Measurements from ENCODE around the gene PTPN7. TPM values are rescaled to one million over a fixed set of nuclear protein-coding genes. Genes with fewer than 3 reads are reported as not detected.

Gene PTPN7
- total and polyA plus RNA-seq, 2 of the 13 experiments (the other 11 are each of a cell fraction or from before 2014, with no cell fraction given), result not detected

DNA sequence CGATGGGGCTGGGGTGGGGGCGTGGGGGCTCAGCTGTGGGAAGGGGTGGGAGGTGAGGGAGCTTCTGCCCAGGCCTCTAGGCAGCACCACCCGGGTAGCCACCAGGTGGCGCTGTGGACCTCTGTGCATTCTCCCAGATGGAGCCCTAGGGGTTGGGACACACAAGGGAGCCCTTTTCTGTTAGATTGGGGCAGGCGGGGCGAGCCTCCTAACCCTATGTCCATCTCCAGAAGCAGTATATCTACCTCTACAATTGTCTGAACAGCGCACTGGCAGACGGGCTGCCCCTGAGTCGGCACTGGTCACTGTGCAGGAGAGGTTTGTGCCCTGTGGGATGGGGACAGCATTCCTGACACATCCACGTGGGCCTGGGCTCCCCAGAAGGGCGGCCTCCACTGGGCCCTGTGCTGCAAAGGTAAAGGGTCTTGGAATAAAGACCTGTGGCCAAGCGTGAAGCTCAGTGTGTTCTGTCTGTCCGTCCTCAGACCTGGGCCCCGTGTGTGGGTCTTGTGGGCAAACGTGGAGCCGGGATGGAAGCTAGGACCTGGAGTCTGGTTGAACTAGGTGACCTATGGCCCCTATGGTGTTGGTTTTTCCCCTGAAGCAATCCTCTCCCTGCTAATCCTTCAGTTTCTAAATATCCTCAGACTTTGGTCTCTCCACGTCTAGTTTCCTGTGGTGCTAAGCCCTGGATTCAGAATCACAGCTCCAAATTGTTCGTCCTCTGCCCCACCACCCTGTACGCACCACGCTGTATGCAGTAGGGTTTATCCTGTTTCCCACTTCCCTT, 28.8 kb upstream of the PTPN7 start (continued):
- 0 out of 2 replicates have a peak, but pooled peaks have one; percentile 17 for TF ChIP-seq ZNF710 (CRISPR knock-in tag; IDR thresholded peaks at IDR 0.05; ENCODE audit: borderline replicate concordance)
- no peak for TF ChIP-seq CCDC6 (CRISPR knock-in tag; IDR thresholded peaks at IDR 0.05)
- TF ChIP-seq NCOR1 (IDR thresholded peaks at IDR 0.05; ENCODE audit: borderline replicate concordance, low read length), result peak; percentile 65; the same call in 1 of the 2 replicates
- TF ChIP-seq ZNF589 (CRISPR knock-in tag; conservative IDR thresholded peaks at IDR 0.05), result no peak
- TF ChIP-seq CBX5 (CRISPR knock-in tag; IDR thresholded peaks at IDR 0.05; ENCODE audit: borderline replicate concordance), result no peak
- no peak for TF ChIP-seq ZNF543 (CRISPR knock-in tag; IDR thresholded peaks at IDR 0.05)
- no peak for TF ChIP-seq IRF2 (CRISPR knock-in tag; IDR thresholded peaks at IDR 0.05)
- TF ChIP-seq HNF4G (IDR thresholded peaks at IDR 0.05; ENCODE audit: borderline replicate concordance, low read depth, low read length), result peak; percentile 90
- TF ChIP-seq HNF4G (CRISPR knock-in tag; IDR thresholded peaks at IDR 0.05; ENCODE audit: borderline replicate concordance, low read depth), result peak; percentile 71
- peak; percentile 35; the same call in 1 of the 2 replicates for TF ChIP-seq PHF8 (CRISPR knock-in tag; IDR thresholded peaks at IDR 0.05)
- TF ChIP-seq HBP1 (CRISPR knock-in tag; IDR thresholded peaks at IDR 0.05; ENCODE audit: low read depth), result no peak
- 0 out of 2 replicates have a peak, but pooled peaks have one; percentile 52 for TF ChIP-seq PREB (CRISPR knock-in tag; IDR thresholded peaks at IDR 0.05)
- TF ChIP-seq ZBTB3 (CRISPR knock-in tag; IDR thresholded peaks at IDR 0.05; ENCODE audit: borderline replicate concordance, low read depth), result no peak
- TF ChIP-seq HNRNPUL1 (IDR thresholded peaks at IDR 0.05; ENCODE audit: low read depth, low read length), result no peak
- no peak for TF ChIP-seq FOSL1 (CRISPR knock-in tag; IDR thresholded peaks at IDR 0.05; ENCODE audit: borderline replicate concordance)
- TF ChIP-seq ZNF121 (CRISPR knock-in tag; IDR thresholded peaks at IDR 0.05), result no peak
- TF ChIP-seq ZNF605 (CRISPR knock-in tag; IDR thresholded peaks at IDR 0.05), result no peak
- no peak for TF ChIP-seq EEA1 (CRISPR knock-in tag; IDR thresholded peaks at IDR 0.05; ENCODE audit: borderline replicate concordance)
- no peak for TF ChIP-seq MAFF (IDR thresholded peaks at IDR 0.05; ENCODE audit: low read depth, low read length)
- no peak for TF ChIP-seq ZNF3 (CRISPR knock-in tag; IDR thresholded peaks at IDR 0.05)
- TF ChIP-seq HNF1B (CRISPR knock-in tag; IDR thresholded peaks at IDR 0.05), result no peak
- TF ChIP-seq GPBP1L1 (CRISPR knock-in tag; IDR thresholded peaks at IDR 0.05), result no peak
